ENCODE data around the gene LPAR1. TPM values are rescaled to one million over a fixed set of nuclear protein-coding genes. Genes with fewer than 3 reads are reported as not detected.
"Not testable (repeated sequence)": the region's sequence is repeated elsewhere in the genome, so short reads cannot be mapped to it uniquely, and the experiment has no call there.

Gene LPAR1
- total and polyA plus RNA-seq, 2 donors = 8.4 to 9.3 TPM

GRCh38 chr9:110825950-110826349 lies 212.3 kb downstream of the LPAR1 start:
- WGBS = 95% methylated on average over 2 of the region's 2 CpGs
- H3K9me3 ChIP-seq (ENCODE audit: control insufficient read depth in 2 of 2, insufficient read depth in 1 of 2, low read length in 1 of 2) = peaks cover 0 to 2% of the 10 kb centered on the region in 2 donors
- no peaks in the 10 kb centered on the region for H3K27me3 ChIP-seq (ENCODE audit: control insufficient read depth in 2 of 2, insufficient read depth in 1 of 2, low read length in 1 of 2)
- DNase-seq (ENCODE audit: low read depth in 6 of 9, low spot score in 9 of 9) = no peak
- no peak overlapping the region for H3K4me3 ChIP-seq (ENCODE audit: low read length in 2 of 2)
- H3K36me3 ChIP-seq (ENCODE audit: control insufficient read depth in 2 of 2, insufficient read depth in 2 of 2, low read length in 1 of 2) = no peaks in the 10 kb centered on the region
- no peak overlapping the region for H3K27ac ChIP-seq (ENCODE audit: low read depth in 1 of 2, low read length in 1 of 2)
- no peaks in the 10 kb centered on the region for H3K4me1 ChIP-seq (ENCODE audit: control insufficient read depth in 2 of 2, insufficient read depth in 2 of 2, low read length in 2 of 2)

GRCh38 chr9:110825129-110825528 lies 213.1 kb downstream of the LPAR1 start:
- H3K4me3 ChIP-seq (ENCODE audit: low read length in 2 of 2); H3K36me3 ChIP-seq (ENCODE audit: control insufficient read depth in 2 of 2, insufficient read depth in 2 of 2, low read length in 1 of 2); H3K9me3 ChIP-seq (ENCODE audit: control insufficient read depth in 2 of 2, insufficient read depth in 1 of 2, low read length in 1 of 2); DNase-seq (ENCODE audit: low read depth in 6 of 9, low spot score in 9 of 9); H3K27me3 ChIP-seq (ENCODE audit: control insufficient read depth in 2 of 2, insufficient read depth in 1 of 2, low read length in 1 of 2); H3K27ac ChIP-seq (ENCODE audit: low read depth in 1 of 2, low read length in 1 of 2); H3K4me1 ChIP-seq (ENCODE audit: control insufficient read depth in 2 of 2, insufficient read depth in 2 of 2, low read length in 2 of 2): not testable (repeated sequence)
